ENCODE results near the gene NEK9. TPM values are rescaled to one million over a fixed set of nuclear protein-coding genes. Genes with fewer than 3 reads are reported as not detected.

The NEK9 gene
- total and polyA plus RNA-seq, 10 of the 15 experiments (the other 5 are each of a cell fraction or from before 2014, with no cell fraction given): 6.0 to 78.8 (median 44.7) TPM

- H3K27me3 ChIP-seq (replicated peaks in 1 of 2; ENCODE audit: control insufficient read depth in 2 of 2, insufficient read depth in 2 of 2, low read length in 1 of 2): no peaks in the 10 kb centered on the region
- ChIA-PET SMC1A (ENCODE audit: uncharacterized antibody, unreplicated experiment) (interaction anchor here (1.2 to 1.5 kb wide), 2 partner anchors 12 to 39 kb away, joined by 3 read pairs; no protein-coding TSS in a partner anchor), RAD21 (ENCODE audit: unreplicated experiment) (no interaction called here), CTCF (no interaction called here), POLR2A (no interaction called here)
- WGBS (ENCODE audit: insufficient coverage, insufficient replicate concordance, low lambda C conversion rate, missing lambda C conversion rate): 81% methylated on average over 3 of the region's 3 CpGs
- H3K9ac ChIP-seq (ENCODE audit: control insufficient read depth, insufficient read depth, low read length): no peak overlapping the region
- FAIRE-seq (peak; percentile 31), ATAC-seq (no peak), DNase-seq (ENCODE audit: low read depth, low spot score) (no peak)
- peaks cover 0 to 2% of the 10 kb centered on the region in 2 experiments; a peak in 1 of 4 replicates for H3K36me3 ChIP-seq (ENCODE audit: control insufficient read depth in 2 of 2, insufficient read depth in 2 of 2, low read length in 1 of 2)
- H3K9me3 ChIP-seq (replicated peaks; ENCODE audit: control insufficient read depth, insufficient read depth, low read length): no peaks in the 10 kb centered on the region
- no peaks in the 10 kb centered on the region for H4K20me1 ChIP-seq (ENCODE audit: control insufficient read depth, insufficient read depth)
- H3K4me3 ChIP-seq: no peak overlapping the region
- H3K4me1 ChIP-seq (ENCODE audit: control insufficient read depth, insufficient read depth, low read length): peaks cover 14% of the 10 kb centered on the region
- H2AFZ ChIP-seq (ENCODE audit: control insufficient read depth, low read depth, low read length): no peak overlapping the region
- no TSS peak for BruUV-seq (replicated peaks)
- TF ChIP-seq NBN (IDR thresholded peaks at IDR 0.05) (no peak), CBX5 (IDR thresholded peaks at IDR 0.05; ENCODE audit: low read depth) (no peak), RAD21 (IDR thresholded peaks at IDR 0.05; ENCODE audit: insufficient read depth, low read depth, low read length) (no peak), RB1 (IDR thresholded peaks at IDR 0.05; ENCODE audit: borderline replicate concordance) (no peak), RBBP5 (conservative IDR thresholded peaks at IDR 0.05) (no peak), LARP7 (IDR thresholded peaks at IDR 0.05) (no peak)
- H3K27ac ChIP-seq (ENCODE audit: control insufficient read depth, insufficient read depth): no peak overlapping the region
- H3K79me2 ChIP-seq (ENCODE audit: control insufficient read depth, insufficient read depth, low read length): peaks cover 58% of the 10 kb centered on the region
- intact Hi-C loops (cut with micrococcal nuclease; ENCODE audit: unreplicated experiment) (no loop called here), in situ Hi-C loops (cut with MboI) (no loop called here)
- H3K4me2 ChIP-seq (ENCODE audit: control insufficient read depth, insufficient read depth): no peak overlapping the region
These were observed 35.8 kb upstream of the NEK9 start for GRCh38 chr14:75162631-75163030.

GRCh38 chr14:75158843-75159614, 32.2 kb upstream of the NEK9 start:
- Histone ChIP-seq H3K79me2 (ENCODE audit: control insufficient read depth, insufficient read depth, low read length) (peaks cover 58% of the 10 kb centered on the region), H3K4me1 (ENCODE audit: control insufficient read depth, insufficient read depth, low read length) (peaks cover 14% of the 10 kb centered on the region; the same call in 1 of the 2 replicates), H4K20me1 (ENCODE audit: control insufficient read depth, insufficient read depth) (no peaks in the 10 kb centered on the region), H3K4me2 (ENCODE audit: control insufficient read depth, insufficient read depth) (peak overlapping the region; percentile 57; the same call in 1 of the 2 replicates), H3K36me3 (ENCODE audit: control insufficient read depth in 2 of 2, insufficient read depth in 2 of 2, low read length in 1 of 2) (peaks cover 0 to 2% of the 10 kb centered on the region in 2 experiments; a peak in 2 of 4 replicates), H3K27me3 (replicated peaks in 1 of 2; ENCODE audit: control insufficient read depth in 2 of 2, insufficient read depth in 2 of 2, low read length in 1 of 2) (no peaks in the 10 kb centered on the region), H3K9ac (ENCODE audit: control insufficient read depth, insufficient read depth, low read length) (no peak overlapping the region), H3K9me3 (replicated peaks; ENCODE audit: control insufficient read depth, insufficient read depth, low read length) (no peaks in the 10 kb centered on the region), H3K4me3 (0 out of 2 replicates have a peak overlapping the region, but pooled peaks have one; percentile 7), H3K27ac (ENCODE audit: control insufficient read depth, insufficient read depth) (peak overlapping the region; percentile 35), H2AFZ (ENCODE audit: control insufficient read depth, low read depth, low read length) (no peak overlapping the region)
- FAIRE-seq (peak; percentile 96), ATAC-seq (peak; percentile 92), DNase-seq (ENCODE audit: low read depth, low spot score) (peak; percentile 41)
- CTCF ChIA-PET: interaction anchor here (1.1 kb wide), 1 partner anchor 17 kb away, joined by 3 read pairs; no protein-coding TSS in a partner anchor
- intact Hi-C loops (cut with micrococcal nuclease; ENCODE audit: unreplicated experiment): no loop called here
- WGBS (ENCODE audit: insufficient coverage, insufficient replicate concordance, low lambda C conversion rate, missing lambda C conversion rate): 95% methylated on average over 6 of the region's 6 CpGs
- POLR2A ChIA-PET: no interaction called here
- RAD21 ChIA-PET (ENCODE audit: unreplicated experiment): no interaction called here
- SMC1A ChIA-PET (ENCODE audit: uncharacterized antibody, unreplicated experiment): interaction anchor here (1.1 to 1.9 kb wide), 3 partner anchors 15 to 100 kb away, joined by 3 to 8 read pairs (median 7); no protein-coding TSS in a partner anchor
- BruUV-seq (replicated peaks): no TSS peak
- in situ Hi-C loops (cut with MboI): no loop called here
- TF ChIP-seq ZSCAN29 (IDR thresholded peaks at IDR 0.05): no peak
- no peak for TF ChIP-seq BCL3 (IDR thresholded peaks at IDR 0.05; ENCODE audit: borderline replicate concordance, insufficient read depth, low read depth, low read length, poor library complexity, severe bottlenecking)
- peak in 1 of 2 experiments; percentile 49; a peak in 1 of 4 replicates for TF ChIP-seq ETV6 (conservative IDR thresholded peaks at IDR 0.05 in 1 of 2, IDR thresholded peaks at IDR 0.05 in 1 of 2; ENCODE audit: borderline replicate concordance in 1 of 2, low read depth in 1 of 2)
- no peak for TF ChIP-seq HDGF (IDR thresholded peaks at IDR 0.05)
